Kidney epithelial cell (primary cell): ENCODE data around the gene AP3S2. TPM values are rescaled to one million over a fixed set of nuclear protein-coding genes. Genes with fewer than 3 reads are reported as not detected.

Experiments used
- DNase-seq: peaks from one replicate; pipeline ENCODE4 v3.0.0-alpha.2; 2010; ENCODE audit warnings: low read depth
- H3K27me3 ChIP-seq: 2 replicates; pipeline ENCODE4 v1.6.0; 2011; ENCODE audit warnings: low read length; ENCODE audit not compliant: control insufficient read depth, insufficient read depth
- H3K36me3 ChIP-seq: 2 replicates; pipeline ENCODE4 v1.5.1; 2011; ENCODE audit warnings: low read length; ENCODE audit not compliant: control insufficient read depth, insufficient read depth
- H3K4me3 ChIP-seq: 2 replicates; pipeline ENCODE4 v1.5.1; 2011; ENCODE audit warnings: low read depth, mild to moderate bottlenecking, control low read depth, low read length
- CTCF ChIP-seq: IDR thresholded peaks from 2 replicates; pipeline ENCODE4 v1.5.1; 2011; ENCODE audit warnings: mild to moderate bottlenecking, moderate library complexity, low read length, control low read depth, inconsistent platforms; ENCODE audit not compliant: insufficient read depth, poor library complexity, severe bottlenecking
- total RNA-seq: library from RNA; depleted of rRNA; stranded (reverse); fragments of >200 nt; gene quantifications from 2 replicates; pipeline ENCODE4 v1.2.3, GENCODE V29; 2015

Gene AP3S2
- total RNA-seq, 1 donor from 2014 or later, result 66.6 TPM

GRCh38 chr15:89825271-89825940 is 68.4 kb downstream of the AP3S2 start:
- Histone ChIP-seq H3K27me3 (no peaks in the 10 kb centered on the region), H3K36me3 (no peaks in the 10 kb centered on the region), H3K4me3 (no peak overlapping the region)
- DNase-seq, result no peak
- no peak for TF ChIP-seq CTCF

GRCh38 chr15:89824607-89824867 is 69.3 kb downstream of the AP3S2 start:
- Histone ChIP-seq H3K27me3 (no peaks in the 10 kb centered on the region), H3K4me3 (no peak overlapping the region), H3K36me3 (no peaks in the 10 kb centered on the region)
- no peak for TF ChIP-seq CTCF
- no peak for DNase-seq

GRCh38 chr15:89823836-89824606 is 69.8 kb downstream of the AP3S2 start:
- Histone ChIP-seq H3K27me3 (no peaks in the 10 kb centered on the region), H3K4me3 (no peak overlapping the region), H3K36me3 (no peaks in the 10 kb centered on the region)
- no peak for DNase-seq
- no peak for TF ChIP-seq CTCF

GRCh38 chr15:89822951-89823711 is 70.7 kb downstream of the AP3S2 start:
- Histone ChIP-seq H3K4me3 (no peak overlapping the region), H3K36me3 (no peaks in the 10 kb centered on the region), H3K27me3 (no peaks in the 10 kb centered on the region)
- DNase-seq, result no peak
- TF ChIP-seq CTCF, result no peak

- no peak overlapping the region for H3K4me3 ChIP-seq
- no peaks in the 10 kb centered on the region for H3K27me3 ChIP-seq
- H3K36me3 ChIP-seq, result no peaks in the 10 kb centered on the region
- TF ChIP-seq CTCF, result no peak
- DNase-seq, result no peak
Observed at GRCh38 chr15:89822611-89822950, 71.2 kb downstream of the AP3S2 start.
